Naive B cell (primary cell): ENCODE measurements around the gene PAX8. TPM values are rescaled to one million over a fixed set of nuclear protein-coding genes. Genes with fewer than 3 reads are reported as not detected.

Source experiments
- ATAC-seq, 2 donors: fragments of 150-1000 bp; cut with Tn5 transposase; 2 replicates each; pipeline ENCODE4 v1.10.0; 2021; ENCODE audit warnings: low read depth in 2 of 2, mild to moderate bottlenecking in 2 of 2, moderate library complexity in 2 of 2
- DNase-seq: peaks from one replicate; pipeline ENCODE4 v3.0.0; 2022
- H3K27ac Mint-ChIP-seq, 6 donors: one replicate each; pipeline ENCODE4 v1.8.0; 2020 to 2022; ENCODE audit warnings: mild to moderate bottlenecking in 6 of 6, mixed read lengths in 6 of 6, moderate library complexity in 5 of 6, inconsistent platforms in 2 of 6
- H3K27me3 Mint-ChIP-seq, 3 donors: one replicate each; pipeline ENCODE4 v1.8.0; 2021 to 2022; ENCODE audit warnings: mixed read lengths in 3 of 3, mild to moderate bottlenecking in 1 of 3
- H3K36me3 Mint-ChIP-seq, 2 donors: one replicate each; pipeline ENCODE4 v1.8.0; 2020 to 2022; ENCODE audit warnings: mixed read lengths in 2 of 2, inconsistent platforms in 1 of 2, mild to moderate bottlenecking in 1 of 2
- H3K4me1 Mint-ChIP-seq, 3 donors: one replicate each; pipeline ENCODE4 v1.8.0; 2020 to 2022; ENCODE audit warnings: mixed read lengths in 3 of 3, inconsistent platforms in 1 of 3, mild to moderate bottlenecking in 1 of 3, moderate library complexity in 1 of 3
- H3K4me3 Mint-ChIP-seq, 8 donors: one replicate each; pipeline ENCODE4 v1.8.0; 2020 to 2022; ENCODE audit warnings: mild to moderate bottlenecking in 8 of 8, mixed read lengths in 8 of 8, moderate library complexity in 8 of 8, inconsistent platforms in 2 of 8
- H3K9me3 Mint-ChIP-seq, 7 donors: one replicate each; pipeline ENCODE4 v1.8.0; 2020 to 2022; ENCODE audit warnings: mixed read lengths in 7 of 7, mild to moderate bottlenecking in 5 of 7, inconsistent platforms in 2 of 7, moderate library complexity in 1 of 7
- polyA plus RNA-seq, 6 donors: library from polyadenylated mRNA; unstranded; fragments of 300-500 nt; fragmentation: Illumina TruSeq; gene quantifications; one replicate each; pipeline ENCODE4 v1.2.3, GENCODE V29; 2021; ENCODE audit warnings: low read depth in 6 of 6

The PAX8 gene
- polyA plus RNA-seq, 6 donors from 2014 or later = 0.11 to 0.49 (median 0.38) TPM; not detected in 2

DNA sequence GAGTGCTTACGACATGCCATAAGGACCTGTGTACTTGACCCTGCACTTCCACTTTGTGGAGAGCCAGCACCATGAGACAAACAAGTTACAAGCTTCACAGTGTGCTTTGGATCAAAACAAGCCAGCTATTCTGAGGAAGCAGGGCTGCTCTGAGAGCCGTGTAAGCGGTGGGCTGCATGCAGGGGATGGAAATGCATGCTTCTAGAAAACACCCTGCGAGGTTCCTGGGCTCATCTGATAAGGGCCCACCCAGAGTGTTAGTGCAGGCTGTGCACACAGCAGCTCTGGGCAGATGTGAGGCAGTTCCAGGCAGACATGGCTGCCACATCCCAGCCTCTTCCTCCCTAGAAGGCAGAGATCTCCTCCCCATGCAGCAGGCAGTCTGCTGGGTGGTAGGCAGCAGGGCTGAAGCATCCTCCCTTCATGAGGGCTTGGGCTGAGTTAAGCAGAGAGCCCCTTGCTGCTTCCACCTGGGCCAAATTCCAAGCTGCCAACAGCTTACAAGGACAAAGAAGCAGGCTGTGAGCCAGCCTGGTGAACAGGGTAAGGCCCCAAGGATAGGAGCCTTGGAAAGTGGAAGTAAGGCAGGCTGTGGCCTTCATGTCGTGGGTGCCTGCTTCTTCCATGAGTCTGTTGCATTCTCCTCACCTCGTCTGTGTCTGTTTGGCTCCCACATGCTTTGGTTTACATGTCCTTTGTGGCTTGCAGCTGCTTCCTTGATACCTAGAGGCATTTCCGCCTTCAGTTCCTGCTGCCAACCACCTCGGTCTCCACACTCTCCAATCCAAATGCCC, 97.3 kb downstream of the PAX8 start:
- peak overlapping the region; percentile 56 to 80 (median 70) for H3K4me3 Mint-ChIP-seq
- H3K36me3 Mint-ChIP-seq = peaks cover 9 to 16% of the 10 kb centered on the region in 2 donors
- ATAC-seq (peak; percentile 13 to 24), DNase-seq (no peak)
- H3K4me1 Mint-ChIP-seq = peaks cover 77 to 96% (median 94%) of the 10 kb centered on the region in 3 donors
- H3K27ac Mint-ChIP-seq = peak overlapping the region in 5 of 6 donors; percentile 75 to 96 (median 82)
- H3K9me3 Mint-ChIP-seq = no peaks in the 10 kb centered on the region
- H3K27me3 Mint-ChIP-seq = no peaks in the 10 kb centered on the region

DNA sequence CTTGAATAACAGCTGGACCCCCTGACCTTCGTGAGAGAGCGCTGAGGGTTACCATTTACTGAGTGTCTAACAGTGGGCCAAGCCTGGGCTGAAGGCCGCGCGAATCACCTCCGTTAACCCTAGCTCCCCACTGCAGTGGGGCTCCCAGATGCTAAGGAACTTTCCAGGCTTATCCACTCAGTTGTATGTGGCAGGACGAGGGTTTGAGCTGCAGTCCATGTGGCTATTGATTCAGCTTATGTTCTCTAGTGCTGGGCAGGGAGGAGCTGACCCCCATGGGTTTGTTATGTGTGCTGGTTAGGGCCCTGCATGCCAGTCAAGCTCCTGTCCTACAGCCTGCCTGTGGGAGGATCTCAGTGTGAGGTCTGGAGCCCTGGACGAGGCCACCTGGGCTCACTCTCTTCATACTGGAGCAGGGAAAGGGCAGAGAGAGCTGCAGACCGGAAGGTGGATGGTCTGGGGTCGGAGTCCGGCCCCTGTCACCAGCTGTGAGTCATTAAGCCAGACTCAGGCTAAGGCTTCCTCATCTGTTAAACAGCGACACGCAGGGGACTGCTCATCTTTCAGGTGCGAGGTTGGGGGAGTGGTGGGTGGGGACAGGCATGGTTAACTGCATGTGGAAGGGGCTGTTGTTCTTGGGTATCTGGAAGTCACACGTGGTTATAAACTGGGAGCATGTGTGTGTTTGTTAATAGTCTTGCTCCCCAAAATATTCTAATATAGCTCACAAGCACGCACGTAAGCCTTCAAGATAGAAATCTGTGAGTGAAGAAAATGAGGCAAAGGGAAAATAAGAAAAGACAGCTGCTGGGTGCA, 98.4 kb downstream of the PAX8 start:
- peaks cover 73 to 97% (median 91%) of the 10 kb centered on the region in 3 donors for H3K4me1 Mint-ChIP-seq
- H3K4me3 Mint-ChIP-seq = peak overlapping the region; percentile 56 to 80 (median 68)
- H3K36me3 Mint-ChIP-seq = peaks cover 10 to 11% of the 10 kb centered on the region in 2 donors
- peaks cover 0 to under 1% (median 0%) of the 10 kb centered on the region in 7 donors for H3K9me3 Mint-ChIP-seq
- DNase-seq (no peak), ATAC-seq (no peak)
- H3K27ac Mint-ChIP-seq = peak overlapping the region; percentile 76 to 96 (median 81)
- no peaks in the 10 kb centered on the region for H3K27me3 Mint-ChIP-seq

DNA sequence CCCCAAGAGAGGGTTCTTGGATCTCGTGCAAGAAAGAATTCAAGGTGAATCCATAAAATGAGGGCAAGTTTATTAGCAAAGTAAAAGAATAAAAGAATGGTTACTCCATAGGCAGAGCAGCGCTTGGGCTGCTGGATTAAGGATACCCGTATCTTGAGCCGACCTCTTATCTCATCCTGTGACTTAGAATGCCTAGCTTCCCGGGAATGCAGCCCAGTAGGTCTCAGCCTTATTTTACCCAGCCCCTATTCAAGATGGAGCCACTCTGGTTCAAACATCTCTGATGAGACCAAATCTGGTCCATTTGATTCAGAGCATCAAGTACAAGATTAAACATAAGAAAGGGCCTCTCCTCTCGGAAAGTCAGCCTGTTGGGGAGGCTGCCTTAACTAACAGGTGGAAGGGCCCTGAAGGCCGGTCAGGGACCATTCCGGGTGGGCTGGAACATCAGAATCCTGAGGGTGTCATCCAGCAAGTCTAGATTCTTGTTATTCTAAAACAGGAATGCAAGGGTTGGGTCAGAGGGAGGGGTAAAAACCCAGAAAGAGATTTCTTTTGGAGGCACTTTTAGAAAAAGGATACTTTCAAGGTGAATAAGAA, 99.2 kb downstream of the PAX8 start:
- no peak for ATAC-seq
- H3K9me3 Mint-ChIP-seq = peaks cover 0 to 4% (median 0%) of the 10 kb centered on the region in 7 donors
- H3K4me3 Mint-ChIP-seq = peak overlapping the region in 7 of 8 donors; percentile 38 to 82 (median 59)
- H3K36me3 Mint-ChIP-seq = peaks cover 11 to 15% of the 10 kb centered on the region in 2 donors
- H3K27me3 Mint-ChIP-seq = no peaks in the 10 kb centered on the region
- DNase-seq = no peak
- H3K4me1 Mint-ChIP-seq = peaks cover 75 to 96% (median 90%) of the 10 kb centered on the region in 3 donors
- H3K27ac Mint-ChIP-seq = peak overlapping the region; percentile 60 to 94 (median 82)

DNA sequence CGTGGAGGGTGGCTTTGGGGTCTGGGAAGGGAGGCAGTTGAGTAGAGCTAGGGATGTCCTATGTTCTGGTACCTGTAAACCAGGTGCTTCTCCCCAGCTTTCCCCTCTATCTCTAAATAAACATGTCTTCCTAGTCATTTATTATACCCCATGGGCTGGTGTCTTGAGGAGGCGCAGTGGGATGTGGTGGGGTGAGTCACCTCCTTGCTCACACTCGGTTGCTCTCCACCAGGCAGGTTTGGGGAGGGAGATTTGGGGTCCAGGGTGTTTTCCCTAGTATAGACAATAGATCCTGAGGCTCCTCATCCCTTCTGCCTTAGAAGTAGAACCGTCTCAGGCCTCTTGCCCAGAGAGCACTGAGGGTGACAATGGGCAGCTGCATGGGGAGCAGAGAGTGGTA, 99.8 kb downstream of the PAX8 start:
- ATAC-seq (no peak), DNase-seq (no peak)
- H3K27me3 Mint-ChIP-seq = no peaks in the 10 kb centered on the region
- peak overlapping the region in 5 of 6 donors; percentile 14 to 91 (median 84) for H3K27ac Mint-ChIP-seq
- peaks cover 10 to 13% of the 10 kb centered on the region in 2 donors for H3K36me3 Mint-ChIP-seq
- H3K4me3 Mint-ChIP-seq = peak overlapping the region in 7 of 8 donors; percentile 38 to 82 (median 62)
- H3K9me3 Mint-ChIP-seq = peaks cover 0 to 4% (median 0%) of the 10 kb centered on the region in 7 donors
- peaks cover 79 to 94% (median 93%) of the 10 kb centered on the region in 3 donors for H3K4me1 Mint-ChIP-seq

DNA sequence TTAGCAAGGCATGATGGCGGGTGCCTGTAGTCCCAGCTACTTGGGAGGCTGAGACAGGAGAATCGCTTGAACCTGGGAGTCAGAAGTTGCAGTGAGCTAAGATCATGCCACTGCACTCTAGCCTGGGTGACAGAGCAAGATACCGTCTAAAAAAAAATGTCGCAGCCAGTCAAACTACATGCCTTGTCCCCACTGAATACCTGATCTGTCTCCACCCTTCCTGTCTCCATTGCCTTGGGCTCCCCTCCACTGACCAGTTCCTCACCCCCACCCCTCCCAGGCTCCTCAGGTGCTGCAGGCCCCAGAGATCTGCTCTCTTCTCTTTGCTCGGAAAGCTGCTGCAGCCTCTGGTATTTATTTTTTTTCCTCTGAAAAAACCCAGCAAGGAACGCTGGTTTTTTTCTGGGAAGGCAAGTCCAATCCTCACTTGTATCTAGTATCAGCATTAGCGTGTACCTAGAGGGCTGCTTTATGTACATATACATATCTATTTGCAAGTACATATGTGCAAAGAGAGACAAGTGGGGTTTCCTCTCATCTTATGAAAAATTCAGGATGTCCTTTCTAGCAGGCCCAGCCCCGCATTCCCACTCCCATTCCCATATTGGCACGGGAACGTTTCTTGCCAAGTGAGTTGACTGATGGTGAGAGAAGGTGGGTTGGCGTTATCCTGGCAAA, 100.5 kb downstream of the PAX8 start:
- peaks cover 0 to 4% (median 0%) of the 10 kb centered on the region in 7 donors for H3K9me3 Mint-ChIP-seq
- peaks cover 3 to 8% of the 10 kb centered on the region in 2 donors for H3K36me3 Mint-ChIP-seq
- DNase-seq (no peak), ATAC-seq (no peak)
- H3K27me3 Mint-ChIP-seq = no peaks in the 10 kb centered on the region
- H3K4me3 Mint-ChIP-seq = peak overlapping the region; percentile 12 to 82 (median 54)
- H3K27ac Mint-ChIP-seq = peak overlapping the region in 4 of 6 donors; percentile 14 to 87 (median 61)
- H3K4me1 Mint-ChIP-seq = peaks cover 79 to 94% (median 93%) of the 10 kb centered on the region in 3 donors

DNA sequence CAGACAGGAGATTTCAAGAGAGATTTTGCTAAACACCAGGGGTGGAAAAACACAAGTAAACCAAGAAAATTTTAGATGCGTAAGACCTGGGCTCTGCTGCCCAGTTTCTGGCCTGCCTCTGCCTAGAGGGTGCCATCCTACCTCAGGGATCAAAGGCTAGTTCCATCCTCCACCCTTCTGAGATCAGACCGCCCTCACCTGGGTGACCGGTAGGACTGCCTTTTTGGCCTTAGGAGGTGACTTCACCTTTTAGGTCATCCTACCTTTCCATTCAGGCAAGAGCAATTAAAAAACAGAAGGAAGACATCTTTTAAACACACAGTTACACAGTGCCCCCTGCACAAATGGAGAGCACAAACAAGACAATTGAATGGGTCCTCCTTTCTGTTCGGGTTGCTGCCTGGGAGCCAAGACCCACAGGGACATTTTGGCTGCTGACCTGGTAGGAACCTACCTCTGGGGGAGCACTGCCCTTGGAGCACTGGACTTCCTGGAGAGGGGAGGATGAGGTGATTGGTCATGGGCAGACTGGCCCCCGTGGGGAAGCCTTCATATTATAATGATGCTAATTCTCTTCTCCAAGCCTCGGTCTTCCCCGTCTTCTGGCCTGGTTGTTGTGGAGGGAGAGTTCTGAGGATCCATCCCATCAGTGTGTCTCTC, 101.9 kb downstream of the PAX8 start:
- peaks cover 81 to 94% (median 93%) of the 10 kb centered on the region in 3 donors for H3K4me1 Mint-ChIP-seq
- ATAC-seq (no peak), DNase-seq (no peak)
- peaks cover 0 to 4% (median 0%) of the 10 kb centered on the region in 7 donors for H3K9me3 Mint-ChIP-seq
- peaks cover 3 to 8% of the 10 kb centered on the region in 2 donors for H3K36me3 Mint-ChIP-seq
- peak overlapping the region; percentile 80 to 98 (median 91) for H3K4me3 Mint-ChIP-seq
- no peaks in the 10 kb centered on the region for H3K27me3 Mint-ChIP-seq
- peak overlapping the region in 5 of 6 donors; percentile 64 to 99 (median 93) for H3K27ac Mint-ChIP-seq

DNA sequence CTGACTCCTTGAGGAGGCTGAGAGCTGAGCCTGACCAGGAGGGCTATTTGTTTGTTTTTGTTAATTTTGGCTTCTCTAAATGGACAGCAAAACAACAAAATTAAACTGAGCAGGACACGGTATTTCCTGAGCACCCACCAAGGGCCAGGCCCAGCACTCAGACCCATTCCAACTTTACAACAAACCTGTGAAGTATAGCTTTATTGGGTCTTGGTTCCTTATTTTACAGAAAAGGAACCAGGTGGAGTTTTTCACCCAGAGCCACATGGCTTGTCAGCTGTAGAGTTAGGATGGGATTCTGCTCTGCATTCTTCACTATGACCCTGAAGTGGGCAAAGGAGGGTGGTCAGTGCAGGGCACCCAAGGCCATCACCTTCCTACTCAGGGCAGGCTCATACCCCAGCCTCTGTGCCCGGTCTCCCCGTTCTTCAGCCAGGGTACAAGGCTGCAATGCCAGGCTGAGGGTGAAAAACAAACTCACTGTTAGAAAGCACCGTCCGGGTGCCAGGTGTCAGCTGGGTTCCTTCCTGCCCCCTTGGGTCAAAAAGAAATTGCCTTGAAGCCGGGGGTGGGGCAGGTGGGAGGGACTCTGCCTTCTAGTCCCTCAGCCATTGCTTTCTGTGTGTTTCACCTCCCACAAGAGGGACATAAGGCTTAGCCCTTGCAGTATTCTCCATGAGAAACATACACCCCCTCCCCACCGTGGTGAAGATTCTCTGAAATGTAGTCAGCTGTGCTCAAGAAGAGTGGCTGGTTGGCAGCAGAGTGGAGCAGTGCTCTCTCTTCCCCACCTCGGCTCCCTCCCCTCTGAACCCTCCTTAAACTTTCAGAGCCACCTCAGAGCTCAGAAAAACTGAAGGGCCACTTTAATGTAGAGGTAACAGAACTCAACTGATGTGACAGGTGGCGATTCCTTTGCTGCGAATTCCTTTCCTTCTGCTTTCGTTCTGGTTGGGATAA, 102.7 kb downstream of the PAX8 start:
- Mint-ChIP-seq H3K27me3 (no peaks in the 10 kb centered on the region), H3K4me1 (peaks cover 80 to 94% (median 93%) of the 10 kb centered on the region in 3 donors), H3K4me3 (peak overlapping the region; percentile 80 to 98 (median 91)), H3K27ac (peak overlapping the region; percentile 84 to 99 (median 96)), H3K9me3 (peaks cover 0 to 4% (median 0%) of the 10 kb centered on the region in 7 donors), H3K36me3 (peaks cover 7 to 8% of the 10 kb centered on the region in 2 donors)
- peak; percentile 67 to 68 for ATAC-seq
- DNase-seq = peak; percentile 78

DNA sequence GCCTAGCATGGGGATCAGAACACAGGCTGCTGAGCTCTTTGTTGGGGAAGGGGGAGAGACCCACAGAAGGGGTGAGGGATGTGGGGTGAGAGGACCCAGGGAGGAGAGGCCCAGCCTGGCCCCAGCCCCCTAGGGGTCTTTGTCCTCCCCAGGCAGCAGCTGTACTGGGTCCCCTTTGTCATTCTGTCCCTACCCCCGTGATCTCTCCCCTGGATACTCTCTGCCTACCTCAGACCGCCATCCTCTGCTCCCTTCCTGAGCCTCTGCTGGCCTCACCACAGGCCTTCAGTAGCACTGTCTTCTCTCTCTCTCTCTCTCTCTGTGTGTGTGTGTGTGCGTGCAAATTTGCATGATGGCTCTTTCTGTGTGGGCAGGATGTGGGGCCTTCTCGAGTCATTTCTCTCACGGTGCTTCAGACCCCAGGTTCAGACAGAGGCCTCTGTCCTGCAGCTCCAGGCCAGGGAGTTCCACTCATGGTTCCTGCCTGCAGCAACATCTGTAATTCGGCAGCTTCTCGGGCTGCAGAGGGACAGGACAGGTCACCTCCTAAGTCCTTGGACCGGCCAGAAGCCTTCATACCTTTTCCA, 103.6 kb downstream of the PAX8 start:
- ATAC-seq (peak; percentile 67 to 68), DNase-seq (peak; percentile 80)
- Mint-ChIP-seq H3K27me3 (no peaks in the 10 kb centered on the region), H3K4me1 (peaks cover 73 to 88% (median 88%) of the 10 kb centered on the region in 3 donors), H3K4me3 (peak overlapping the region; percentile 80 to 98 (median 91)), H3K9me3 (peaks cover 0 to 4% (median 0%) of the 10 kb centered on the region in 7 donors), H3K36me3 (peaks cover 7 to 8% of the 10 kb centered on the region in 2 donors), H3K27ac (peak overlapping the region; percentile 84 to 99 (median 96))

DNA sequence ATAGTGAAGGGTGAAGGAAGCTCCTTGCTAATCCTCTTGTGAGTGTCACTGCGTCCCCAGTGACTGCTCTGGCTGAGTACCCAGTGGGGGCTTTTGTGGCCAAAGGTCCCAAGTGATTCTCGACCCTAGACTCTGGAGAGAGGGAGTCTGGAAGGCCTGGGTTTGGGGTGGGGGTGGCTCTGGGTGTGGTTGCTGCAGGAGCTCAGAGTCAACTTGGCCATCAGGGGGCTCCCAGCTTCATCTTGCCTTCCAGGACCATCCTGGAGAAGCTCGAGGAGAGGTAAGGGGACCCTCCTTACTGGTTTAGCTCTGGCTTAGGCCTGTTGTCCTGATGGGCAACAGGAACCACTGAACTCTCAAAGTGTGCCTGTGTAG, 104.4 kb downstream of the PAX8 start:
- peak overlapping the region; percentile 84 to 99 (median 96) for H3K27ac Mint-ChIP-seq
- H3K9me3 Mint-ChIP-seq = peaks cover 0 to 4% (median 0%) of the 10 kb centered on the region in 7 donors
- no peak for ATAC-seq
- DNase-seq = no peak
- no peaks in the 10 kb centered on the region for H3K27me3 Mint-ChIP-seq
- H3K4me1 Mint-ChIP-seq = peaks cover 75 to 87% (median 87%) of the 10 kb centered on the region in 3 donors
- peaks cover 7 to 8% of the 10 kb centered on the region in 2 donors for H3K36me3 Mint-ChIP-seq
- H3K4me3 Mint-ChIP-seq = peak overlapping the region; percentile 80 to 98 (median 91)

DNA sequence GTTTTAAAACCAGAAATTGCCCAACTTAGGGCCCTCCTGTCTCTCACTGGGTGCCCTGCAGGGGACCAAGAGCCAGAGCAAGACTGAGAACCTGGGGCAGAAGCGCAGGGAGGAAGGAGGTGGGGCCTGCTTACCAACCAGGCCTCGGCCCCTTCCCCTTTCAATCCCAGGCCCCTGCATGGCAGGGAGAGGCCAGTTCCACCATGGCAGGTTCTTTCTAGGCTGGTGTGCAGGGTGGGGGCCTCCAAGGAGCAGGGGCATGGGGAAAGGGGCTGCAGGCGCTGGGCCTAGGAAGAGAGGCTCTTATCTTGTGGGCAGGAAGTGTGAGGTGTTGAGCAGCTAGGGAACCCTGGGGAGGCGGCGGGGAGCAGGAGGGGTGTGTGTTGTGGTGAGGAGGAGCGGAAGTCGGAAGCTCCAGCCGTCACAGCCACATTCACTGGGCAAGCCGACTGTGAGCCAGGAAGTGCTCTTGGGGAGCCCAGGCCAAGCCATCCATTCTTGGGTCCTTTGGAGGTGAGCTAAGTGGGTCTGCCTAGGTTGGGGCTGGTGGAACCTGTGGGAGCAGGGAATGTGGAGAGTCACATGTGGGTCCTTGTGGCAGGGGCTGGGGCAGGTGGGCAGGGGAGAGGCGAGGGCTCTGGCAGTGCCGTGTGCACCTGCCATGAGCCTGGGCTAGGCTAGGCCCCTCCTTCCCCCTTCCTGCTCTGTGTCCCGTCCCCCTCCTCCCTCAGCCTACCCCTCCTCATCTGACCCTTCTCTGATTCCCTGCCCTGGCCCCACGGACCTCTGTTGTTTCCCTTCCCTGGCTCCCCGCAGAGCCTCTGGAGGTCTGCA, 105.0 kb downstream of the PAX8 start, which contains the start of gene PSD4:
PSD4 (plus strand) TSS at position 430 of the 834 bp plus-strand sequence. CDS start 8,486 bp downstream, outside the sequence.
- Mint-ChIP-seq H3K27me3 (no peaks in the 10 kb centered on the region), H3K36me3 (peaks cover 7 to 8% of the 10 kb centered on the region in 2 donors)

More for the DNA sequence above, 105.0 kb downstream of the PAX8 start, which contains the start of gene PSD4:
- peaks cover 0 to 4% (median 0%) of the 10 kb centered on the region in 7 donors for H3K9me3 Mint-ChIP-seq
- ATAC-seq = peak; percentile 51 to 53
- peak within 1 kb of the TSS; percentile 80 to 98 (median 91) for H3K4me3 Mint-ChIP-seq
- peaks cover 74 to 87% (median 87%) of the 10 kb centered on the region in 3 donors for H3K4me1 Mint-ChIP-seq
- peak; percentile 79 for DNase-seq
- peak within 1 kb of the TSS; percentile 84 to 99 (median 96) for H3K27ac Mint-ChIP-seq
